ENCODE data around the gene BCAR3. TPM values are rescaled to one million over a fixed set of nuclear protein-coding genes. Genes with fewer than 3 reads are reported as not detected.

The BCAR3 gene
- total RNA-seq, 6 donors from 2014 or later, result 26.3 to 48.8 (median 31.9) TPM

- no peaks in the 10 kb centered on the region for H3K9me3 ChIP-seq
- no peak overlapping the region for H3K4me3 ChIP-seq
- no peak for TF ChIP-seq CTCF (IDR thresholded peaks at IDR 0.05)
- no peak for TF ChIP-seq POLR2AphosphoS5 (IDR thresholded peaks at IDR 0.05)
- TF ChIP-seq POLR2A (IDR thresholded peaks at IDR 0.05), result no peak
- no peak for TF ChIP-seq EP300 (IDR thresholded peaks at IDR 0.05)
- no peak overlapping the region for H3K27ac ChIP-seq
- H3K27me3 ChIP-seq, result no peaks in the 10 kb centered on the region
- ATAC-seq (ENCODE audit: low FRiP score in 2 of 2) (no peak), DNase-seq (no peak)
- WGBS, 2 donors, result 86 to 92% methylated on average over 4 of the region's 4 CpGs
- H3K4me1 ChIP-seq, result peaks cover 11 to 34% (median 12%) of the 10 kb centered on the region in 4 donors
- H3K36me3 ChIP-seq, result no peaks in the 10 kb centered on the region
Measured at GRCh38 chr1:93603601-93604000, 78.0 kb downstream of the BCAR3 start.

DNA sequence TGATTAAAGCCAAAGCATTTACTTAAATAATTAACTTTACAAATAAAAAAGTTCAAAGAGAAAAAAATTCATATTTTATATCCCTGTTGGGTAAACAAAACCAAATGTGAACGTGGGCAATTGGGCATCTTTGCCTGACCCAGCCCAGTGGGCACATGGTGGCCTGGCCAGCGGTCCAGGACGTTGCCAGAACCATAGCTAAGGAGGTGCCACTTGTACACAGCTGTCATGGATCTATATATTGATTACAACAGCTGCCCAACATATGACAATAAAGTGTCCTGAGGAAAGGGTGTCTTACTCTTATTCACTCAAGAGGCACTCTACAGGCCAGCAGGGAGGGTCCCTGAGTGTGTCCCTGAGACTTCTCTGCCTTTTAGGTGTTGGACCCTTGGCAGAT, 78.5 kb downstream of the BCAR3 start:
- DNase-seq, result no peak
- no peaks in the 10 kb centered on the region for H3K27me3 ChIP-seq
- peaks cover 6 to 34% (median 7%) of the 10 kb centered on the region in 4 donors for H3K4me1 ChIP-seq
- H3K4me3 ChIP-seq, result no peak overlapping the region
- no peaks in the 10 kb centered on the region for H3K36me3 ChIP-seq
- H3K9me3 ChIP-seq, result no peaks in the 10 kb centered on the region
- no peak for ATAC-seq (ENCODE audit: low FRiP score in 2 of 2)
- WGBS, 2 donors, result 87 to 88% methylated on average over 3 of the region's 3 CpGs
- TF ChIP-seq CTCF (IDR thresholded peaks at IDR 0.05) (no peak), EP300 (IDR thresholded peaks at IDR 0.05) (no peak), POLR2A (IDR thresholded peaks at IDR 0.05) (no peak), POLR2AphosphoS5 (IDR thresholded peaks at IDR 0.05) (no peak)
- H3K27ac ChIP-seq, result no peak overlapping the region

- WGBS, 2 donors, result 98 to 100% methylated on average over 4 of the region's 4 CpGs
- ATAC-seq (ENCODE audit: low FRiP score in 2 of 2) (no peak), DNase-seq (no peak)
- H3K27me3 ChIP-seq, result no peaks in the 10 kb centered on the region
- TF ChIP-seq POLR2AphosphoS5 (IDR thresholded peaks at IDR 0.05) (no peak), POLR2A (IDR thresholded peaks at IDR 0.05) (no peak), CTCF (IDR thresholded peaks at IDR 0.05) (no peak), EP300 (IDR thresholded peaks at IDR 0.05) (no peak)
- no peak overlapping the region for H3K4me3 ChIP-seq
- no peak overlapping the region for H3K27ac ChIP-seq
- peaks cover 0 to 27% (median 4%) of the 10 kb centered on the region in 4 donors for H3K4me1 ChIP-seq
- no peaks in the 10 kb centered on the region for H3K36me3 ChIP-seq
- no peaks in the 10 kb centered on the region for H3K9me3 ChIP-seq
Measured at GRCh38 chr1:93602101-93602500, 79.5 kb downstream of the BCAR3 start.

DNA sequence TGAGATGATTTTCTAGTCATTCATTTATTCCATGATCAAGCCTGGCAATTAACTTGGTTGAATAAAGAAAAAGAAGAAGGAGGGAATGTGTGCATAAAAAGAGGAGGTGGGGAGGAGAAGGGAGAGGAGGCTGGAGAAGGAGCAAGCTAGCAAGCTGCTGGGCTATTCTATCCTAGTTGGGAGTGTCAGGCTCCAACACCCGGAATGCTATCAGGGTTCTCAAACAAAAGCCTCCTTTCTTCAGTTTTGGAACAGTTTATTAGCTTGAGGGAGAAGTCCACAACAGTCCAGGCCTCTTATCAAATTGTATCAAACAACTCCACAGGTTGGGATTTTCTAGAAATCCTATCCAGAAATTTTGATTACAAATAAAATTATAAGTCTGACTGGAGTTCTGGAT, 80.0 kb downstream of the BCAR3 start:
- DNase-seq (no peak), ATAC-seq (ENCODE audit: low FRiP score in 2 of 2) (no peak)
- Histone ChIP-seq H3K9me3 (no peaks in the 10 kb centered on the region), H3K4me1 (peaks cover 0 to 23% (median 2%) of the 10 kb centered on the region in 4 donors), H3K4me3 (no peak overlapping the region), H3K36me3 (no peaks in the 10 kb centered on the region), H3K27ac (no peak overlapping the region), H3K27me3 (no peaks in the 10 kb centered on the region)
- WGBS, 2 donors, result 64 to 76% methylated on average over 1 of the region's 1 CpG
- TF ChIP-seq POLR2A (IDR thresholded peaks at IDR 0.05) (no peak), EP300 (IDR thresholded peaks at IDR 0.05) (no peak), CTCF (IDR thresholded peaks at IDR 0.05) (no peak), POLR2AphosphoS5 (IDR thresholded peaks at IDR 0.05) (no peak)

- Histone ChIP-seq H3K27me3 (no peaks in the 10 kb centered on the region), H3K36me3 (no peaks in the 10 kb centered on the region), H3K9me3 (no peaks in the 10 kb centered on the region), H3K27ac (no peak overlapping the region), H3K4me1 (peaks cover 0 to 24% (median 2%) of the 10 kb centered on the region in 4 donors), H3K4me3 (no peak overlapping the region)
- no peak for DNase-seq
- TF ChIP-seq EP300 (IDR thresholded peaks at IDR 0.05) (no peak), POLR2AphosphoS5 (IDR thresholded peaks at IDR 0.05) (no peak), POLR2A (IDR thresholded peaks at IDR 0.05) (no peak), CTCF (IDR thresholded peaks at IDR 0.05) (no peak)
- no peak for ATAC-seq (ENCODE audit: low FRiP score in 2 of 2)
- WGBS, 2 donors, result 87 to 100% methylated on average over 1 to 2 of the region's 2 CpGs
Measured at GRCh38 chr1:93600663-93601062, 81.0 kb downstream of the BCAR3 start.
